ENCODE measurements around the gene DMRTA2. TPM values are rescaled to one million over a fixed set of nuclear protein-coding genes. Genes with fewer than 3 reads are reported as not detected.

Gene DMRTA2
- total and polyA plus RNA-seq, 2 donors (not counting 3 experiments of a cell fraction or from before 2014, with no cell fraction given), result not detected

- dilution Hi-C loops (cut with MboI; ENCODE audit: extremely low pct_ligation_motif_present, low sequenced_read_pairs), result no loop called here
- Histone ChIP-seq H3K27me3 (ENCODE audit: control insufficient read depth in 2 of 2, insufficient read depth in 2 of 2, low read length in 2 of 2) (peaks cover 84 to 100% of the 10 kb centered on the region in 2 experiments), H3K9me3 (replicated peaks; ENCODE audit: control insufficient read depth, insufficient read depth, low read length) (no peaks in the 10 kb centered on the region), H2AFZ (ENCODE audit: low read depth, low read length) (no peak overlapping the region), H3K4me2 (ENCODE audit: insufficient read depth, low read length) (peak overlapping the region; percentile 37), H4K20me1 (replicated peaks; ENCODE audit: control insufficient read depth, extremely low read depth, insufficient read depth, low read length) (no peaks in the 10 kb centered on the region), H3K4me3 (replicated peaks in 1 of 3; ENCODE audit: insufficient read depth in 1 of 3, low read depth in 1 of 3, low read length in 3 of 3) (peak overlapping the region in 1 of 3 experiments; percentile 22), H3K9ac (replicated peaks; ENCODE audit: extremely low read depth, insufficient read depth, low read length) (no peak overlapping the region), H3K36me3 (ENCODE audit: control insufficient read depth in 2 of 2, extremely low read depth in 1 of 2, insufficient read depth in 2 of 2, low read length in 2 of 2) (no peaks in the 10 kb centered on the region), H3K79me2 (ENCODE audit: control insufficient read depth, insufficient read depth, low read length) (no peaks in the 10 kb centered on the region), H3K9me1 (replicated peaks; ENCODE audit: control insufficient read depth, extremely low read depth, insufficient read depth, low read length) (no peaks in the 10 kb centered on the region), H3K27ac (ENCODE audit: insufficient read depth, low read depth, low read length) (no peak overlapping the region), H3K4me1 (ENCODE audit: control insufficient read depth, extremely low read depth, insufficient read depth, low read length) (peaks cover 3% of the 10 kb centered on the region)
- CTCF ChIA-PET, result interaction anchor here (0.9 to 1.5 kb wide), 4 partner anchors 9 to 182 kb away, joined by 3 to 7 read pairs (median 4); no protein-coding TSS in a partner anchor
- intact Hi-C loops (cut with micrococcal nuclease), result no loop called here
- FAIRE-seq (no peak), DNase-seq (ENCODE audit: low read depth, low spot score) (no peak)
- BruUV-seq (replicated peaks), result no TSS peak
- POLR2A ChIA-PET, result interaction anchor here (0.7 kb wide), 1 partner anchor 273 kb away, joined by 3 read pairs; no protein-coding TSS in a partner anchor
- TF ChIP-seq, protein P1, sequence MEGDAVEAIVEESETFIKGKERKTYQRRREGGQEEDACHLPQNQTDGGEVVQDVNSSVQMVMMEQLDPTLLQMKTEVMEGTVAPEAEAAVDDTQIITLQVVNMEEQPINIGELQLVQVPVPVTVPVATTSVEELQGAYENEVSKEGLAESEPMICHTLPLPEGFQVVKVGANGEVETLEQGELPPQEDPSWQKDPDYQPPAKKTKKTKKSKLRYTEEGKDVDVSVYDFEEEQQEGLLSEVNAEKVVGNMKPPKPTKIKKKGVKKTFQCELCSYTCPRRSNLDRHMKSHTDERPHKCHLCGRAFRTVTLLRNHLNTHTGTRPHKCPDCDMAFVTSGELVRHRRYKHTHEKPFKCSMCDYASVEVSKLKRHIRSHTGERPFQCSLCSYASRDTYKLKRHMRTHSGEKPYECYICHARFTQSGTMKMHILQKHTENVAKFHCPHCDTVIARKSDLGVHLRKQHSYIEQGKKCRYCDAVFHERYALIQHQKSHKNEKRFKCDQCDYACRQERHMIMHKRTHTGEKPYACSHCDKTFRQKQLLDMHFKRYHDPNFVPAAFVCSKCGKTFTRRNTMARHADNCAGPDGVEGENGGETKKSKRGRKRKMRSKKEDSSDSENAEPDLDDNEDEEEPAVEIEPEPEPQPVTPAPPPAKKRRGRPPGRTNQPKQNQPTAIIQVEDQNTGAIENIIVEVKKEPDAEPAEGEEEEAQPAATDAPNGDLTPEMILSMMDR (IDR thresholded peaks at IDR 0.05; ENCODE audit: extremely low read depth in 1 of 2, insufficient read depth in 1 of 2, low read depth in 1 of 2, low read length in 2 of 2), result no peak
- TF ChIP-seq EZH2 (IDR thresholded peaks at IDR 0.05; ENCODE audit: borderline replicate concordance, low read depth, low read length, severe bottlenecking), result peak; percentile 84
Measured at GRCh38 chr1:50423670-50424000, 392 bp upstream of the DMRTA2 start.

DNA sequence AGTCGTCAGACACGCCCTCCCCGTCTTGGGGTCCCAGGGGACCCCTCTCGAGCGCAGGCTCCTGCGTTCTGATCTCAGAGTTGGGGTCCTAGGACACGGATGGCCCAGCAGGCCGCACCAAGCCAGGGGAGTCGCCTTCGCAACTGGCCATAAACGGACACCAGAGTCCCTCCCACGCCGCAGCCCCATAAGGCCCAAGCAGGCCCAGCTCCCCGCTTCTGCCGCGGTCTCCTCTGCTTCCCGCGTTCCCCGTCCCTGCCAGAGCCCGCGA, 633 bp downstream of the DMRTA2 start:
- H3K9me3 ChIP-seq (replicated peaks; ENCODE audit: control insufficient read depth, insufficient read depth, low read length), result no peaks in the 10 kb centered on the region
- peaks cover 3% of the 10 kb centered on the region for H3K4me1 ChIP-seq (ENCODE audit: control insufficient read depth, extremely low read depth, insufficient read depth, low read length)
- no TSS peak for BruUV-seq (replicated peaks)
- no peaks in the 10 kb centered on the region for H4K20me1 ChIP-seq (replicated peaks; ENCODE audit: control insufficient read depth, extremely low read depth, insufficient read depth, low read length)
- H3K27ac ChIP-seq (ENCODE audit: insufficient read depth, low read depth, low read length), result no peak overlapping the region
- no peak overlapping the region for H3K4me2 ChIP-seq (ENCODE audit: insufficient read depth, low read length)
- H3K27me3 ChIP-seq (ENCODE audit: control insufficient read depth in 2 of 2, insufficient read depth in 2 of 2, low read length in 2 of 2), result peaks cover 82 to 100% of the 10 kb centered on the region in 2 experiments
- no peaks in the 10 kb centered on the region for H3K36me3 ChIP-seq (ENCODE audit: control insufficient read depth in 2 of 2, extremely low read depth in 1 of 2, insufficient read depth in 2 of 2, low read length in 2 of 2)
- FAIRE-seq (no peak), DNase-seq (ENCODE audit: low read depth, low spot score) (no peak)
- H3K9ac ChIP-seq (replicated peaks; ENCODE audit: extremely low read depth, insufficient read depth, low read length), result no peak overlapping the region
- H3K4me3 ChIP-seq (replicated peaks in 1 of 3; ENCODE audit: insufficient read depth in 1 of 3, low read depth in 1 of 3, low read length in 3 of 3), result no peak overlapping the region
- H3K9me1 ChIP-seq (replicated peaks; ENCODE audit: control insufficient read depth, extremely low read depth, insufficient read depth, low read length), result no peaks in the 10 kb centered on the region
- H3K79me2 ChIP-seq (ENCODE audit: control insufficient read depth, insufficient read depth, low read length), result no peaks in the 10 kb centered on the region
- POLR2A ChIA-PET, result no interaction called here
- CTCF ChIA-PET, result interaction anchor here (0.9 to 1.5 kb wide), 3 partner anchors 9 to 181 kb away, joined by 4 to 5 read pairs (median 4); no protein-coding TSS in a partner anchor
- TF ChIP-seq EZH2 (IDR thresholded peaks at IDR 0.05; ENCODE audit: borderline replicate concordance, low read depth, low read length, severe bottlenecking), result no peak
- TF ChIP-seq POLR2A (IDR thresholded peaks at IDR 0.05; ENCODE audit: low read depth, low read length), result no peak
- no peak for TF ChIP-seq JUN (IDR thresholded peaks at IDR 0.05; ENCODE audit: borderline replicate concordance, insufficient read depth, insufficient read length, low read depth)
- TF ChIP-seq, protein P1 (IDR thresholded peaks at IDR 0.05; ENCODE audit: extremely low read depth in 1 of 2, insufficient read depth in 1 of 2, low read depth in 1 of 2, low read length in 2 of 2), result no peak
- TF ChIP-seq FOS (IDR thresholded peaks at IDR 0.05; ENCODE audit: borderline replicate concordance, insufficient read depth, low read length), result no peak
- TF ChIP-seq POLR2AphosphoS5 (IDR thresholded peaks at IDR 0.05; ENCODE audit: insufficient read depth, low read depth, low read length), result no peak
- TF ChIP-seq, protein P2, sequence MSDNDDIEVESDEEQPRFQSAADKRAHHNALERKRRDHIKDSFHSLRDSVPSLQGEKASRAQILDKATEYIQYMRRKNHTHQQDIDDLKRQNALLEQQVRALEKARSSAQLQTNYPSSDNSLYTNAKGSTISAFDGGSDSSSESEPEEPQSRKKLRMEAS (IDR thresholded peaks at IDR 0.05; ENCODE audit: insufficient read depth, insufficient read length), result no peak
- no peak for TF ChIP-seq GATA2 (IDR thresholded peaks at IDR 0.05; ENCODE audit: insufficient read depth, insufficient read length, low read depth, low read length)
- no peak for TF ChIP-seq MYC (IDR thresholded peaks at IDR 0.05; ENCODE audit: low read depth, low read length)
- dilution Hi-C loops (cut with MboI; ENCODE audit: extremely low pct_ligation_motif_present, low sequenced_read_pairs) (no loop called here), intact Hi-C loops (cut with micrococcal nuclease) (no loop called here)
- H2AFZ ChIP-seq (ENCODE audit: low read depth, low read length), result no peak overlapping the region

Measured in endothelial cell of umbilical vein (primary cell).